ENCODE results near the gene ACOT13.

- no peak for TF ChIP-seq ZFP37 (tag by site-specific recombination; IDR thresholded peaks at IDR 0.05)
- TF ChIP-seq, protein P1, sequence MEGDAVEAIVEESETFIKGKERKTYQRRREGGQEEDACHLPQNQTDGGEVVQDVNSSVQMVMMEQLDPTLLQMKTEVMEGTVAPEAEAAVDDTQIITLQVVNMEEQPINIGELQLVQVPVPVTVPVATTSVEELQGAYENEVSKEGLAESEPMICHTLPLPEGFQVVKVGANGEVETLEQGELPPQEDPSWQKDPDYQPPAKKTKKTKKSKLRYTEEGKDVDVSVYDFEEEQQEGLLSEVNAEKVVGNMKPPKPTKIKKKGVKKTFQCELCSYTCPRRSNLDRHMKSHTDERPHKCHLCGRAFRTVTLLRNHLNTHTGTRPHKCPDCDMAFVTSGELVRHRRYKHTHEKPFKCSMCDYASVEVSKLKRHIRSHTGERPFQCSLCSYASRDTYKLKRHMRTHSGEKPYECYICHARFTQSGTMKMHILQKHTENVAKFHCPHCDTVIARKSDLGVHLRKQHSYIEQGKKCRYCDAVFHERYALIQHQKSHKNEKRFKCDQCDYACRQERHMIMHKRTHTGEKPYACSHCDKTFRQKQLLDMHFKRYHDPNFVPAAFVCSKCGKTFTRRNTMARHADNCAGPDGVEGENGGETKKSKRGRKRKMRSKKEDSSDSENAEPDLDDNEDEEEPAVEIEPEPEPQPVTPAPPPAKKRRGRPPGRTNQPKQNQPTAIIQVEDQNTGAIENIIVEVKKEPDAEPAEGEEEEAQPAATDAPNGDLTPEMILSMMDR (tag by site-specific recombination; IDR thresholded peaks at IDR 0.05): no peak
Measured at GRCh38 chr6:24691550-24691949, 24.7 kb downstream of the ACOT13 start.

Data from HEK293 (cell line).